ENCODE results near the gene CPXM1. TPM values are rescaled to one million over a fixed set of nuclear protein-coding genes. Genes with fewer than 3 reads are reported as not detected.

Gene CPXM1
- total and polyA plus RNA-seq, 9 of the 15 experiments (the other 6 are each of a cell fraction or from before 2014, with no cell fraction given) = 0.04 to 1.1 (median 0.37) TPM; not detected in 2

- peak; percentile 29 for TF ChIP-seq KDM5B (IDR thresholded peaks at IDR 0.05; ENCODE audit: insufficient replicate concordance, low read depth, low read length)
- no peak for TF ChIP-seq MEF2A (IDR thresholded peaks at IDR 0.05; ENCODE audit: control insufficient read depth, low read depth, low read length)
- TF ChIP-seq, protein P1, sequence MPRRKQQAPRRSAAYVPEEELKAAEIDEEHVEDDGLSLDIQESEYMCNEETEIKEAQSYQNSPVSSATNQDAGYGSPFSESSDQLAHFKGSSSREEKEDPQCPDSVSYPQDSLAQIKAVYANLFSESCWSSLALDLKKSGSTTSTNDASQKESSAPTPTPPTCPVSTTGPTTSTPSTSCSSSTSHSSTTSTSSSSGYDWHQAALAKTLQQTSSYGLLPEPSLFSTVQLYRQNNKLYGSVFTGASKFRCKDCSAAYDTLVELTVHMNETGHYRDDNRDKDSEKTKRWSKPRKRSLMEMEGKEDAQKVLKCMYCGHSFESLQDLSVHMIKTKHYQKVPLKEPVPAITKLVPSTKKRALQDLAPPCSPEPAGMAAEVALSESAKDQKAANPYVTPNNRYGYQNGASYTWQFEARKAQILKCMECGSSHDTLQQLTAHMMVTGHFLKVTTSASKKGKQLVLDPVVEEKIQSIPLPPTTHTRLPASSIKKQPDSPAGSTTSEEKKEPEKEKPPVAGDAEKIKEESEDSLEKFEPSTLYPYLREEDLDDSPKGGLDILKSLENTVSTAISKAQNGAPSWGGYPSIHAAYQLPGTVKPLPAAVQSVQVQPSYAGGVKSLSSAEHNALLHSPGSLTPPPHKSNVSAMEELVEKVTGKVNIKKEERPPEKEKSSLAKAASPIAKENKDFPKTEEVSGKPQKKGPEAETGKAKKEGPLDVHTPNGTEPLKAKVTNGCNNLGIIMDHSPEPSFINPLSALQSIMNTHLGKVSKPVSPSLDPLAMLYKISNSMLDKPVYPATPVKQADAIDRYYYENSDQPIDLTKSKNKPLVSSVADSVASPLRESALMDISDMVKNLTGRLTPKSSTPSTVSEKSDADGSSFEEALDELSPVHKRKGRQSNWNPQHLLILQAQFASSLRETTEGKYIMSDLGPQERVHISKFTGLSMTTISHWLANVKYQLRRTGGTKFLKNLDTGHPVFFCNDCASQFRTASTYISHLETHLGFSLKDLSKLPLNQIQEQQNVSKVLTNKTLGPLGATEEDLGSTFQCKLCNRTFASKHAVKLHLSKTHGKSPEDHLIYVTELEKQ (CRISPR knock-in tag; IDR thresholded peaks at IDR 0.05) = no peak
- no peak for TF ChIP-seq ZNF707 (CRISPR knock-in tag; conservative IDR thresholded peaks at IDR 0.05)
- TF ChIP-seq ZNF586 (CRISPR knock-in tag; conservative IDR thresholded peaks at IDR 0.05) = no peak
- no peak for TF ChIP-seq NR0B1 (IDR thresholded peaks at IDR 0.05; ENCODE audit: partially characterized antibody)
- TF ChIP-seq TAF9B (IDR thresholded peaks at IDR 0.05; ENCODE audit: partially characterized antibody) = no peak
- TF ChIP-seq ELF4 (CRISPR knock-in tag; IDR thresholded peaks at IDR 0.05) = no peak
- peak; percentile 75 for TF ChIP-seq PRDM10 (IDR thresholded peaks at IDR 0.05; ENCODE audit: partially characterized antibody)
- TF ChIP-seq CTBP1 (IDR thresholded peaks at IDR 0.05; ENCODE audit: borderline replicate concordance) = no peak
- no peak for TF ChIP-seq AFF1 (IDR thresholded peaks at IDR 0.05; ENCODE audit: low read depth in 1 of 2, partially characterized antibody in 2 of 2)
- TF ChIP-seq NCOA1 (IDR thresholded peaks at IDR 0.05; ENCODE audit: low read depth) = no peak
- TF ChIP-seq, protein P2, sequence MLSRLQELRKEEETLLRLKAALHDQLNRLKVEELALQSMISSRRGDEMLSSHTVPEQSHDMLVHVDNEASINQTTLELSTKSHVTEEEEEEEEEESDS (CRISPR knock-in tag; IDR thresholded peaks at IDR 0.05) = no peak
Observed at GRCh38 chr20:2820084-2820895, 19.9 kb upstream of the CPXM1 start (continued).

Measured in K562 (cell line).